Stimulated activated CD8-positive, alpha-beta memory T cell treated with anti-CD3 and anti-CD28 coated beads, Interleukin-15, amount 100 ng/mL, for 1 hour (primary cell): ENCODE data around the gene RESP18.

Source experiments
- DNase-seq: peaks from one replicate; pipeline ENCODE4 v3.0.0-alpha.2; 2020; ENCODE audit warnings: low read depth

Gene RESP18

GRCh38 chr2:219332542-219332941 lies at the start of gene RESP18:
RESP18 (minus strand) TSS chr2:219332744.
- DNase-seq, result no peak

GRCh38 chr2:219381448-219381847 lies 48.9 kb upstream of the RESP18 start:
- DNase-seq, result no peak

GRCh38 chr2:219380926-219381325 lies 48.4 kb upstream of the RESP18 start:
- DNase-seq, result no peak

GRCh38 chr2:219378163-219378851 lies 45.8 kb upstream of the RESP18 start:
- no peak for DNase-seq

GRCh38 chr2:219369447-219369861 lies 36.9 kb upstream of the RESP18 start:
- no peak for DNase-seq

GRCh38 chr2:219368690-219369191 lies 36.2 kb upstream of the RESP18 start:
- no peak for DNase-seq

- no peak for DNase-seq
Observed at GRCh38 chr2:219362524-219363164, 30.1 kb upstream of the RESP18 start.

- DNase-seq, result no peak
Observed at GRCh38 chr2:219362072-219362471, 29.5 kb upstream of the RESP18 start.

GRCh38 chr2:219358170-219359075 lies 25.9 kb upstream of the RESP18 start:
- no peak for DNase-seq

- DNase-seq, result no peak
Observed at GRCh38 chr2:219356834-219357233, 24.3 kb upstream of the RESP18 start.

GRCh38 chr2:219354582-219354981 lies 22.0 kb upstream of the RESP18 start:
- no peak for DNase-seq

- no peak for DNase-seq
Observed at GRCh38 chr2:219353129-219353528, 20.6 kb upstream of the RESP18 start.

GRCh38 chr2:219352448-219353023 lies 20.0 kb upstream of the RESP18 start:
- peak; percentile 41 for DNase-seq

- no peak for DNase-seq
Observed at GRCh38 chr2:219350710-219351221, 18.2 kb upstream of the RESP18 start.

GRCh38 chr2:219350215-219350614 lies 17.7 kb upstream of the RESP18 start:
- no peak for DNase-seq

GRCh38 chr2:219344751-219345430 lies 12.3 kb upstream of the RESP18 start:
- no peak for DNase-seq

- no peak for DNase-seq
Observed at GRCh38 chr2:219335373-219335786, 2.8 kb upstream of the RESP18 start.

- no peak for DNase-seq
Observed at GRCh38 chr2:219334076-219334475, 1.5 kb upstream of the RESP18 start.

GRCh38 chr2:219331560-219332213 lies 857 bp downstream of the RESP18 start:
- no peak for DNase-seq

- no peak for DNase-seq
Observed at GRCh38 chr2:219327719-219328118, 4.8 kb downstream of the RESP18 start.
